ENCODE results near the gene REG1A.
A peak's percentile ranks its signal among the peaks of the same experiment; 100 is the strongest.

REG1A gene

DNA sequence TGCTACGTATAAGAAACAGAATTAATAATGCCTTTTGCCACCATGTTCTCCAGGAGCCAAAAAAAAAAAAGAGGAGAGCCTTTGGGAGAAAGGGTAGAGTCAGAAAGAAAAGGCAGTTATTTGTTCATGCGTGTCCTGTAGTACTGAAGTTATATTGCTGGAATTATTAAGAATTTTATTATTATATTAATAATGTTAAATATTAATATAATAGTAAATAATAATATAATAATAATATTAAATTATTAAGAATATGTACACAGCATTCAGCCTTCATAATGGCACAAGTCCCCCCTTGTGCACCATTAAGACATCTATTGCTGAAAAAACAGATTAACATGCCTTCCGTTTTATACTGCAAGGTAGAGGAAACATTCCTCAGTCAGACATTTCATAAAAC is 8.1 kb downstream of the REG1A start:
- TF ChIP-seq ZFX (IDR thresholded peaks at IDR 0.05) (no peak), CTCF (conservative IDR thresholded peaks at IDR 0.05) (no peak)
- no peak overlapping the region for H3K27ac ChIP-seq

DNA sequence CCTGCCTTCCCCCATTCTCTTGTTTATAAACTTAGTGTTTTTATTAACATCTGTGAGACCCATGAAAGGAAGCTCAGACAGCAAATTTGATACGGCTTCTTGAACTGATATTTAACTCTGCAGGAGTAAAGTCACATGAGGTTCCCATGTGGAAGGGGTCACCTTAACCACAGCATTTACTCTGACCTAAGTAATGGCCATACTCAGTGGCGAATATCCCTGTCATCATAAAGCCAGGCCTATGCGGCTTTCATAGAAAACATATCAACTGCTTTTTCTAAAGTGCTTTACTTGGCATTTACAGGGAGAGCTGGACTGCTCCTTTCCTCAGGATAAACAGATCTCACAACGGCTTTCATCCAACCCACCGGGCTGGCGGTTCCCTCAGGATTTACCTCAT is 9.0 kb downstream of the REG1A start:
- TF ChIP-seq ZFX (IDR thresholded peaks at IDR 0.05) (no peak), CTCF (conservative IDR thresholded peaks at IDR 0.05) (no peak)

DNA sequence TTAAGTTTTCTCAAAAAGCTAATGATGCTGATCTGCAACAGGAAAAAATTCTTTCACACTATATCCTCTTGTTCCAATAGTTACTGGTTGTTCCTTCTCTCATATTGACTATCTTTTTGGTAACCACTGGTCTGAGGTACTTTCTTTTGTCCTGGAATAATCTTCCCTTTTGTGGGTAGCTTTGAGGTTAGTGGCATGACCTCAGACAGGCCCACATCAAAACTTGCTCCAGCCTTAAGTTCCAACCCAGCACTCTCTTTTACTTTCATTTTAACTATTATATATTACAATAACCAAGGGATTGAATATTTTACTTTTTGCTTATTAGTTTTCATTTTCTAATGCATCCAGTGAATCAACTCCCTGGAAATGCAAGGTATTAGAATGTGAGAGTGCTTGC is 9.5 kb downstream of the REG1A start:
- no peak overlapping the region for H3K27ac ChIP-seq
- TF ChIP-seq CTCF (conservative IDR thresholded peaks at IDR 0.05) (no peak), ZFX (IDR thresholded peaks at IDR 0.05) (no peak)

More for the DNA sequence above, 9.0 kb downstream of the REG1A start:
- no peak overlapping the region for H3K27ac ChIP-seq

DNA sequence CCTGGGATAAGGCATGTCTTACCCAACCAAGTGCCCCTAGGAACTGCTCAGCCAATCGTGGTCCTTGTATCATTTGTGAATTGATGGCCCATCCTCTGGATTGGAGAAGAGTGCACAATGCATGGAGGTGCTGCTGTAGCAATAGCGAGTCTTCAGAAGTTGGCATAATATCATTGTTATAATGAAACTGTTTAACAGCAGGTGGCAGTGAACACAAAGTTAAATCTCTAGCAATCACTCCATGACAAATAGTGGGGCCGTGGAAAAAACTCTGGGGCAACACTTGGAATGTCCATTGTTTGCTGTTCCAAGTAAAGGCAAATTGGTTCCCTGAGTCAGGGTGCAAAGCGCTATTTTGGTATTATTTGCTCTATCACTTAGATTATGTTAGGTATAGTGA is 11.4 kb downstream of the REG1A start:
- TF ChIP-seq CTCF (conservative IDR thresholded peaks at IDR 0.05) (peak; percentile 16), ZFX (IDR thresholded peaks at IDR 0.05) (no peak)
- H3K27ac ChIP-seq: no peak overlapping the region

- H3K27ac ChIP-seq: no peak overlapping the region
- TF ChIP-seq CTCF (conservative IDR thresholded peaks at IDR 0.05): no peak
- no peak for TF ChIP-seq ZFX (IDR thresholded peaks at IDR 0.05)
These were observed 18.1 kb downstream of the REG1A start for GRCh38 chr2:79138385-79138784.

DNA sequence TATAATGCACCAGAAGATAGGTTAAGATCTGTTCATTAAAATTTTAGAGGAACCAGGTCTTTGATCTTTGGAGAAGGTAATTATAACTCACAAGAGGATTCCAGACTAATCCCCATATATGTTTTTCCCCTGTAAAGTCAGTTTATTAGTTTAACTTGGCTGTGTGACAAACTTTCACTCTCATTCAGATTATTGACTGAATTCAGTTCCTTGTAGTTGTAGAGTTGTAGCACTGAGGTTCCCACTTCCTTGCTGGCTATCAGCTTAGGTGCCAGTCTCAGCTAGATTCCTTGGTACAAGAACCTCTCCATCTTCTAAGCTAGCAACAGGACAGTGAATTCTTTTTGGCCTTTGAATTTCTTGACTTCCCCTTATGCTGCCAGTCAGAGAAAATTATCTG is 19.1 kb downstream of the REG1A start:
- H3K27ac ChIP-seq: no peak overlapping the region
- TF ChIP-seq ZFX (IDR thresholded peaks at IDR 0.05): no peak
- TF ChIP-seq CTCF (conservative IDR thresholded peaks at IDR 0.05): no peak

- no peak overlapping the region for H3K27ac ChIP-seq
- TF ChIP-seq CTCF (conservative IDR thresholded peaks at IDR 0.05) (no peak), ZFX (IDR thresholded peaks at IDR 0.05) (no peak)
These were observed 35.7 kb downstream of the REG1A start for GRCh38 chr2:79155826-79156476.
